Measurements from ENCODE around the gene RNASE12. TPM values are rescaled to one million over a fixed set of nuclear protein-coding genes. Genes with fewer than 3 reads are reported as not detected.
"Not testable (repeated sequence)": the region's sequence is repeated elsewhere in the genome, so short reads cannot be mapped to it uniquely, and the experiment has no call there.

Gene RNASE12
- polyA plus RNA-seq (2013, experiment 1 of 2; ENCODE audit: insufficient read length), result not detected
- polyA plus RNA-seq (2013, experiment 2 of 2; ENCODE audit: insufficient read length), result not detected

GRCh38 chr14:20591235-20591634, at the start of gene RNASE12:
Gene RNASE12, minus strand, starts transcription at chr14:20591376. Its CDS starts 653 bp downstream, at chr14:20590723.
- DNase-seq, result no peak

GRCh38 chr14:20632831-20633691, 41.9 kb upstream of the RNASE12 start:
- DNase-seq, result peak; percentile 87

GRCh38 chr14:20632448-20632830, 41.3 kb upstream of the RNASE12 start:
- DNase-seq, result no peak

GRCh38 chr14:20631880-20632389, 40.8 kb upstream of the RNASE12 start:
- DNase-seq, result peak; percentile 70

- DNase-seq, result peak; percentile 75
Measured at GRCh38 chr14:20631023-20631879, 40.1 kb upstream of the RNASE12 start.

- DNase-seq, result peak; percentile 62
Measured at GRCh38 chr14:20630340-20631022, 39.3 kb upstream of the RNASE12 start.

- DNase-seq, result no peak
Measured at GRCh38 chr14:20628063-20628854, 37.1 kb upstream of the RNASE12 start.

- no peak for DNase-seq
Measured at GRCh38 chr14:20627346-20628027, 36.3 kb upstream of the RNASE12 start.

- no peak for DNase-seq
Measured at GRCh38 chr14:20626274-20626673, 35.1 kb upstream of the RNASE12 start.

- peak; percentile 63 for DNase-seq
Measured at GRCh38 chr14:20624495-20625070, 33.4 kb upstream of the RNASE12 start.

- DNase-seq, result no peak
Measured at GRCh38 chr14:20623798-20624197, 32.6 kb upstream of the RNASE12 start.

- DNase-seq, result no peak
Measured at GRCh38 chr14:20622816-20623291, 31.7 kb upstream of the RNASE12 start.

- no peak for DNase-seq
Measured at GRCh38 chr14:20620798-20621478, 29.8 kb upstream of the RNASE12 start.

- not testable (repeated sequence) for DNase-seq
Measured at GRCh38 chr14:20619688-20620087, 28.5 kb upstream of the RNASE12 start.

GRCh38 chr14:20618271-20618749, 27.1 kb upstream of the RNASE12 start:
- no peak for DNase-seq

GRCh38 chr14:20617138-20618003, 26.2 kb upstream of the RNASE12 start:
- DNase-seq, result no peak

- DNase-seq, result no peak
Measured at GRCh38 chr14:20615996-20616395, 24.8 kb upstream of the RNASE12 start.

- no peak for DNase-seq
Measured at GRCh38 chr14:20614038-20614840, 23.1 kb upstream of the RNASE12 start.

Measured in fibroblast of skin of scalp (primary cell).